Stimulated activated CD8-positive, alpha-beta memory T cell treated with anti-CD3 and anti-CD28 coated beads, Interleukin-15, amount 100 ng/mL, for 4 hours (primary cell): Measurements from ENCODE around the gene BCL2L13.

ENCODE experiments used
- DNase-seq, 2 donors: peaks; one replicate each; pipeline ENCODE4 v3.0.0-alpha.2; 2020; ENCODE audit warnings: low read depth in 2 of 2

The BCL2L13 gene, protein sequence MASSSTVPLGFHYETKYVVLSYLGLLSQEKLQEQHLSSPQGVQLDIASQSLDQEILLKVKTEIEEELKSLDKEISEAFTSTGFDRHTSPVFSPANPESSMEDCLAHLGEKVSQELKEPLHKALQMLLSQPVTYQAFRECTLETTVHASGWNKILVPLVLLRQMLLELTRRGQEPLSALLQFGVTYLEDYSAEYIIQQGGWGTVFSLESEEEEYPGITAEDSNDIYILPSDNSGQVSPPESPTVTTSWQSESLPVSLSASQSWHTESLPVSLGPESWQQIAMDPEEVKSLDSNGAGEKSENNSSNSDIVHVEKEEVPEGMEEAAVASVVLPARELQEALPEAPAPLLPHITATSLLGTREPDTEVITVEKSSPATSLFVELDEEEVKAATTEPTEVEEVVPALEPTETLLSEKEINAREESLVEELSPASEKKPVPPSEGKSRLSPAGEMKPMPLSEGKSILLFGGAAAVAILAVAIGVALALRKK

GRCh38 chr22:17638432-17639246, at the start of gene BCL2L13:
Gene BCL2L13, plus strand, starts transcription at chr22:17638757. Its CDS starts 16,955 bp downstream, at chr22:17655712.
- DNase-seq, result peak; percentile 76 to 77

GRCh38 chr22:17589810-17590375, 48.7 kb upstream of the BCL2L13 start:
- DNase-seq, result no peak

GRCh38 chr22:17590586-17590985, 48.0 kb upstream of the BCL2L13 start:
- DNase-seq, result no peak

GRCh38 chr22:17592201-17592600, 46.4 kb upstream of the BCL2L13 start:
- DNase-seq, result no peak

- no peak for DNase-seq
Measured at GRCh38 chr22:17596226-17596625, 42.3 kb upstream of the BCL2L13 start.

DNA sequence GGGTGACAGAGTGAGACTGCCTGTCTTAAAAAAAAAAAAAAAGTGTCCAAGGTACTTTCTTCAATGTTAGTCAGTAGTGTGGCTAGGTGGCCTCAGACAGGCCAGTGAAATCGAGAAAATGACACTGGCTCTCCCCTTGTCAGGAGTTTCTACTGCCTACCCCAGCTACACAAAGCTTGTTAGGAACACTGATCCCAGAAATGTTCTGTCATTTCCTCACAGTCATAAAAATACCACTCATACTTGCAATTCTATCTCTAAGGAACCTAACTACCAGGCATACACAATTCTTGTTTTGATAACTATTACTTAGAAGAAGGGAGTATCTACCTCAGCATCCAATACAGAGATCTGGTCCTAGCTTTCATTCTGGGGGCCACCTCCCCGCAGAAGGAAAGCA, 41.3 kb upstream of the BCL2L13 start:
- no peak for DNase-seq

DNA sequence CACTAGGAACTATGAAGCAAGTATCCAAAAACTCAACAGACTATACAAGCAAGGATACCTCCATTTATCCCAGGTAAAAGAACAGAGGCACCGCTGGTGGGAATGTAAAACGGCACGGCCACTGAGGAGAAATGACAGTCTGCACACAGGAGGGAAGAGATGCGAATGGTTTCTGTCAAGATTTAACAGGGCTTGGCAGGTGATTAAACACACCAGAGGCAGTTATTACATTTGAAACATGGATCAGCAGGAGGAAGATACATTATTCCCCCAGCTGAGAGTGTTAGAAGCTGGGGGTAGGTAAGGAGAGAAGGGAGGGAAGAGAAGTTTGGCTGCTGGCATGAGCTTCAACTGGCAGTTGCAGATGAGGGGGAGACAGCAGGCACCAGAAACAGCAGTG, 40.2 kb upstream of the BCL2L13 start:
- DNase-seq, result no peak

DNA sequence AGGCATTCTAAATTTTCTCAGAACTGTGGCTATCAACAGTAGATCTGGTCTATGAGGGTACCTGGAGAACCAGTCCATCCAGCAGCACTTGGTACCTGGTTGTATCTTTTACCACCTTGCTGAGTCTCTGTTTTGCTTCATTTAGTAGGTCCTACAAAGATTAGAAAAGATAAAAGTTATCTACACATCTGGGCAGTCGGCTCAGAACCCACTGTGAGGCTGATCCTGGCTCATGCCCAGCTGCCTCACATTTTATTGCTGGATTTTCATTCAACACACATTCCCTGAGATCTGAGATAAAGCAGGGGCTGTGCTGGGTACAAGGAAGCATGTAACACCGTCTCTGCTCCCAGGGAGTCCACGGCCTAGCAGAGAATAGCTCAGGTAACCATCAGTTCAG, 37.5 kb upstream of the BCL2L13 start:
- no peak for DNase-seq

DNA sequence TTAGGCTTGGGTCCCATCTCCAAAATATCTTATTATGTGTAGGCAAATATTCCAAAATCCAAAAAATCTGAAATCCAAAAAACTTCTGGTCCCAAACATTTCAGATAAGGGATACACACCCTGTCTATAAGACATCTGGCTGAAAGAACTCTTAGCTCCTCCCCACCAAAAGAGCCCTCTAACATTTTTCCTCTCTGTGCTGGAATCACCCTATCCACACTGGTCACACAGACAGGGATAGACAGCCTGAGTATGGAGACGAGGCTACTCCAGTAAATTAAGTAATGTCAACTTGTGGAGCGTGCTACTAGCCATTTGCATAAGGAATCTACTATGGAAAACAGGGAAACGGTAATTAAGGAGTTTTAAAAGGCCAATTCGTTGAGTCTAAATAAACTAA, 34.9 kb upstream of the BCL2L13 start:
- DNase-seq, result no peak

GRCh38 chr22:17606496-17606895, 32.1 kb upstream of the BCL2L13 start:
- no peak for DNase-seq

GRCh38 chr22:17607891-17608521, 30.6 kb upstream of the BCL2L13 start:
- no peak for DNase-seq

DNA sequence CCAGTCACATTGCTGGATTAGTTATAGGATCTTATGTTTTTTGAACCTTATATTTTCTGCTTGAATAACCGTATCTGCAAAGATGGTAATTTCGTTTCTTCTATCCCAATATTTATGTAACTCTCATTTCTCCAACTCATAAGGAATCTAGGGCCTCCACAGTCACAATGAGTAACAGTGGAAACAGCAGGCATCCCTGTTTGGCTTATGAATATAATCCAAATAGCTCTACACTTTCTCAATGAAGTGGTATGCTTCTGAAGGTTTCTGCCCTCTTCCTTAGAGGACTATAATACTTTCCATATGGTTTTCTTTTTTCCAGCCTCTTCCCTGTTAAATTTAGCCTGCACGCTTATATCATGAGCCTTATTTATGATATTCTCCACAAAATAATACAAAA, 26.5 kb upstream of the BCL2L13 start:
- DNase-seq, result no peak

DNA sequence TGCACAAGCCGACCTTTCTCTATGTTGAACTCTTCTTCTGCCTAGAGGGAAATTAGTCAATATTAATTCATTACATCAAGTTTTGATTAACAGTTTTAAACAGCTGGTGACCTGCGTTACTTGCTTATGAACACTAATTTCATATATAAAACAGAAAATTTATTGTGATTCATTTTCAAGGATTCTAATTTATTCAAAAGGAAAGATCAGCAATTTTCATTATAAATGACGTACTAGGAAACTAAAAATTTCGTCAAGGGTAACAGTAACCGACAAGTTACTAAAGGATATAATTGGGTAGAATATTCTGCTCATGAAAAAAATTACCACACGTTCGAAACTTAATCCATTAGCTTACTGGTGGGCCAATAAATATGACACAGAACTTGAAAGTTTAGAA, 25.3 kb upstream of the BCL2L13 start:
- DNase-seq, result no peak

DNA sequence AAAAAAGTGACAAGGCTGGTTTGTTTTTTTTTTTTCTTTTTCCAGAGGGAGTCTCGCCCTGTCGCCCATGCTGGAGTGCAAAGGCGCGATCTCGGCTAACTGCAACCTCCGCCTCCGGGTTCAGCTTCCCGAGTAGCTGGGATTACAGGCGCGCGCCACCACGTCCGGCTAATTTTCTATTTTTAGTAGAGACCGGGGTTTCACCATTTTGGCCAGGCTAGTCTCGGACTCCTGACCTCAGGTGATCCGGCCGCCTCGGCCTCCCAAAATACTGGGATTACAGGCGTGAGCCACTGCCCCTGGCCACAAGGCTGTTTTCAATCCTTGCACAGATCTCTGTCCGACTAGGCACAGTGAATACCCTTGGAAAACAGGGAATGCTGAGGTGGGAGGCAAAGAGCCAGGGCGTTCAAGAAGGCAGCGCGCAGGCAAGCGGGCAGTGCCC, 10.6 kb upstream of the BCL2L13 start:
- no peak for DNase-seq

- peak; percentile 85 to 91 for DNase-seq
Measured at GRCh38 chr22:17628406-17629172, 10.0 kb upstream of the BCL2L13 start, which contains the start of gene ATP6V1E1. Gene ATP6V1E1, minus strand, starts transcription at chr22:17628749. Its CDS starts 114 bp downstream, at chr22:17628635.

GRCh38 chr22:17629173-17629489, 9.4 kb upstream of the BCL2L13 start:
- DNase-seq, result no peak

- no peak for DNase-seq
Measured at GRCh38 chr22:17629641-17630040, 8.9 kb upstream of the BCL2L13 start.

DNA sequence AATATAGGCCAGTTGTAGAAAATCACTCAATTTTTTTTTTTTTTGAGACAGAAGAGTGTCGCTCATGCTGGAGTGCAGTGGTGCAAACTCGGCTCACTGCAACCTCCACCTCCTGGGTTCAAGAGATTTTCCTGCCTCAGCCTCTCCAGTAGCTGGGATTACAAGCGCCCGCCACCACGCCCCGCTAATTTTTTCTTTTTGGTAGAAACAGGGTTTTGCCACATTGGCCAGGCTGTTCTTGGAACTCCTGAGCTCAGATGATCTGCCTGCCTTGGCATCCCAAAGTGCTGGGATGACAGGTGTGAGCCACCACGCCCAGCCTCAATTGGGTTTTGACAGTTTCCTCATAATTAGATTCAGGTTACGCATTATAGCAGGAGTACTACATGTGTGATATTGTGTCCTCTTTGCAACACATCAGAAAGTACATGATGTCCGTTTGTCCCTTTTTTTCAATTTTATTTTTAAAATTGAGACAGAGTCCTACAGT, 7.4 kb upstream of the BCL2L13 start:
- no peak for DNase-seq

DNA sequence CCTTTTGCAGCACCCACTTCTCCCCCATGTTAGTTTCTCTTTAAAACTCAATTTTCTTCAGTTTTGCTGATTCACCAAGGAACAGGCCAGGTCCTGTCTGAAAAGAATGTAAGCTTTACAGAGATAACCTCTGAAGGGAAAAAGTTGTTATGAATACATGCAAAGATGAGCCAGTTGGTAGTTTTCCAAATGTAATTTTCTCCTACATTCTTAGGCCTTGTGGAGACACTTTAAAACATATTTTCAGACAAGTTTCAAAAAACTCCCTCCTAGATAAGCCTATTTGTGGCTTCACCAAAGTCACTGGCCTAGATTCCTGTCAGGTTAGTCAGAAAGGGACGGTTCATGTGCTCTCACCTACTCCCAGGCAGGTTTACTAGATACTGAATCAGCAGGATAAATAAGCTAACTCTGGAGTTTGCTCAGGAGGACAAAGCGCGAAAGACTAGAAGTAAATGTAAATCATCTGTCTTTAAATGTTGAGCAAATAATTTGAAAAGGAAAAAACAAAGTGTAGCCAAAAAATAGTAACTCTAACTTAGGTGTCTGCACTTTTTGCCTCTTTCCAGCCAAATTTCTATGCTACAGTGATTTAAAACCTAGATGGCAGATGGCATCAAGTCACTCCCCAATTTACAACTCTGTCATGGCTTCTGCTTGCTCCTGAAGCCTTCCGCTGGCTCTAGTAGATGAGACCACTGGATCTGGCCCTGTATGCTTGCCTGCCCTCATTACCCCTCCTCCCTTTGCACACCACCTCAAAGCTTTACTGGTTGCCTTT, 5.2 kb upstream of the BCL2L13 start:
- DNase-seq, result no peak

GRCh38 chr22:17633998-17634323, 4.6 kb upstream of the BCL2L13 start:
- no peak for DNase-seq
